WTC11 (cell line): ENCODE results near the gene KRT7.

Source experiments
- ATF1 ChIP-seq: sonication (generic); formaldehyde crosslinking; IDR thresholded peaks from 2 replicates; pipeline ENCODE4 v1.8.1; 2023; ENCODE audit warnings: mild to moderate bottlenecking, moderate library complexity, missing genetic modification reagents
- FOXK1 ChIP-seq: sonication (generic); formaldehyde crosslinking; IDR thresholded peaks from 2 replicates; pipeline ENCODE4 v1.8.0; 2022; ENCODE audit warnings: mild to moderate bottlenecking, moderate library complexity, missing genetic modification reagents
- RELA ChIP-seq: sonication (generic); formaldehyde crosslinking; IDR thresholded peaks from 2 replicates; pipeline ENCODE4 v1.8.1; 2022; ENCODE audit warnings: missing genetic modification reagents, mild to moderate bottlenecking, borderline replicate concordance
- ZBTB21 ChIP-seq: sonication (generic); formaldehyde crosslinking; IDR thresholded peaks from 2 replicates; pipeline ENCODE4 v1.8.1; 2023; ENCODE audit warnings: mild to moderate bottlenecking, missing genetic modification reagents, borderline replicate concordance
- ZNF396 ChIP-seq: fragments of 250-450 bp; sonication (Bioruptor Pico); IDR thresholded peaks from 2 replicates; pipeline ENCODE4 v1.8.0; 2021; ENCODE audit warnings: mild to moderate bottlenecking, moderate library complexity, borderline replicate concordance
- TF ChIP-seq, protein P1 (sequence below): fragments of 200-600 bp; IDR thresholded peaks from 2 replicates; pipeline ENCODE4 v1.8.0; 2022; ENCODE audit warnings: antibody characterized with exemption
- TF ChIP-seq, protein P2 (sequence below): sonication (generic); formaldehyde crosslinking; IDR thresholded peaks from 2 replicates; pipeline ENCODE4 v1.8.1; 2023; ENCODE audit warnings: mild to moderate bottlenecking, missing genetic modification reagents, moderate library complexity
- TF ChIP-seq, protein P3 (sequence below): sonication (generic); formaldehyde crosslinking; IDR thresholded peaks from 2 replicates; pipeline ENCODE4 v1.8.0; 2023; ENCODE audit warnings: missing genetic modification reagents
- TF ChIP-seq, protein P4 (sequence below): sonication (generic); formaldehyde crosslinking; IDR thresholded peaks from 2 replicates; pipeline ENCODE4 v1.8.1; 2022; ENCODE audit warnings: mild to moderate bottlenecking, moderate library complexity, missing genetic modification reagents
- TF ChIP-seq, protein P5 (sequence below): sonication (generic); formaldehyde crosslinking; IDR thresholded peaks from 2 replicates; pipeline ENCODE4 v1.8.0; 2022; ENCODE audit warnings: missing genetic modification reagents
- TF ChIP-seq, protein P6 (sequence below): sonication (generic); formaldehyde crosslinking; IDR thresholded peaks from 2 replicates; pipeline ENCODE4 v1.8.0; 2022; ENCODE audit warnings: mild to moderate bottlenecking, missing genetic modification reagents
- TF ChIP-seq, protein P7 (sequence below): sonication (generic); formaldehyde crosslinking; IDR thresholded peaks from 2 replicates; pipeline ENCODE4 v1.8.0; 2022; ENCODE audit warnings: mild to moderate bottlenecking, missing genetic modification reagents

GRCh38 chr12:52204931-52205505, 28.0 kb upstream of the KRT7 start:
- TF ChIP-seq ZBTB21 (CRISPR knock-in tag) (no peak), ATF1 (CRISPR knock-in tag) (no peak), RELA (CRISPR knock-in tag) (no peak), ZNF396 (CRISPR knock-in tag) (no peak), FOXK1 (CRISPR knock-in tag) (no peak)
- TF ChIP-seq, protein P1, sequence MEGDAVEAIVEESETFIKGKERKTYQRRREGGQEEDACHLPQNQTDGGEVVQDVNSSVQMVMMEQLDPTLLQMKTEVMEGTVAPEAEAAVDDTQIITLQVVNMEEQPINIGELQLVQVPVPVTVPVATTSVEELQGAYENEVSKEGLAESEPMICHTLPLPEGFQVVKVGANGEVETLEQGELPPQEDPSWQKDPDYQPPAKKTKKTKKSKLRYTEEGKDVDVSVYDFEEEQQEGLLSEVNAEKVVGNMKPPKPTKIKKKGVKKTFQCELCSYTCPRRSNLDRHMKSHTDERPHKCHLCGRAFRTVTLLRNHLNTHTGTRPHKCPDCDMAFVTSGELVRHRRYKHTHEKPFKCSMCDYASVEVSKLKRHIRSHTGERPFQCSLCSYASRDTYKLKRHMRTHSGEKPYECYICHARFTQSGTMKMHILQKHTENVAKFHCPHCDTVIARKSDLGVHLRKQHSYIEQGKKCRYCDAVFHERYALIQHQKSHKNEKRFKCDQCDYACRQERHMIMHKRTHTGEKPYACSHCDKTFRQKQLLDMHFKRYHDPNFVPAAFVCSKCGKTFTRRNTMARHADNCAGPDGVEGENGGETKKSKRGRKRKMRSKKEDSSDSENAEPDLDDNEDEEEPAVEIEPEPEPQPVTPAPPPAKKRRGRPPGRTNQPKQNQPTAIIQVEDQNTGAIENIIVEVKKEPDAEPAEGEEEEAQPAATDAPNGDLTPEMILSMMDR = no peak
- TF ChIP-seq, protein P2, sequence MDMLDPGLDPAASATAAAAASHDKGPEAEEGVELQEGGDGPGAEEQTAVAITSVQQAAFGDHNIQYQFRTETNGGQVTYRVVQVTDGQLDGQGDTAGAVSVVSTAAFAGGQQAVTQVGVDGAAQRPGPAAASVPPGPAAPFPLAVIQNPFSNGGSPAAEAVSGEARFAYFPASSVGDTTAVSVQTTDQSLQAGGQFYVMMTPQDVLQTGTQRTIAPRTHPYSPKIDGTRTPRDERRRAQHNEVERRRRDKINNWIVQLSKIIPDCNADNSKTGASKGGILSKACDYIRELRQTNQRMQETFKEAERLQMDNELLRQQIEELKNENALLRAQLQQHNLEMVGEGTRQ (CRISPR knock-in tag) = no peak
- TF ChIP-seq, protein P3, sequence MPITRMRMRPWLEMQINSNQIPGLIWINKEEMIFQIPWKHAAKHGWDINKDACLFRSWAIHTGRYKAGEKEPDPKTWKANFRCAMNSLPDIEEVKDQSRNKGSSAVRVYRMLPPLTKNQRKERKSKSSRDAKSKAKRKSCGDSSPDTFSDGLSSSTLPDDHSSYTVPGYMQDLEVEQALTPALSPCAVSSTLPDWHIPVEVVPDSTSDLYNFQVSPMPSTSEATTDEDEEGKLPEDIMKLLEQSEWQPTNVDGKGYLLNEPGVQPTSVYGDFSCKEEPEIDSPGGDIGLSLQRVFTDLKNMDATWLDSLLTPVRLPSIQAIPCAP (CRISPR knock-in tag) = no peak
- TF ChIP-seq, protein P4, sequence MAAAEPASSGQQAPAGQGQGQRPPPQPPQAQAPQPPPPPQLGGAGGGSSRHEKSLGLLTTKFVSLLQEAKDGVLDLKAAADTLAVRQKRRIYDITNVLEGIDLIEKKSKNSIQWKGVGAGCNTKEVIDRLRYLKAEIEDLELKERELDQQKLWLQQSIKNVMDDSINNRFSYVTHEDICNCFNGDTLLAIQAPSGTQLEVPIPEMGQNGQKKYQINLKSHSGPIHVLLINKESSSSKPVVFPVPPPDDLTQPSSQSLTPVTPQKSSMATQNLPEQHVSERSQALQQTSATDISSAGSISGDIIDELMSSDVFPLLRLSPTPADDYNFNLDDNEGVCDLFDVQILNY (CRISPR knock-in tag) = no peak
- TF ChIP-seq, protein P5, sequence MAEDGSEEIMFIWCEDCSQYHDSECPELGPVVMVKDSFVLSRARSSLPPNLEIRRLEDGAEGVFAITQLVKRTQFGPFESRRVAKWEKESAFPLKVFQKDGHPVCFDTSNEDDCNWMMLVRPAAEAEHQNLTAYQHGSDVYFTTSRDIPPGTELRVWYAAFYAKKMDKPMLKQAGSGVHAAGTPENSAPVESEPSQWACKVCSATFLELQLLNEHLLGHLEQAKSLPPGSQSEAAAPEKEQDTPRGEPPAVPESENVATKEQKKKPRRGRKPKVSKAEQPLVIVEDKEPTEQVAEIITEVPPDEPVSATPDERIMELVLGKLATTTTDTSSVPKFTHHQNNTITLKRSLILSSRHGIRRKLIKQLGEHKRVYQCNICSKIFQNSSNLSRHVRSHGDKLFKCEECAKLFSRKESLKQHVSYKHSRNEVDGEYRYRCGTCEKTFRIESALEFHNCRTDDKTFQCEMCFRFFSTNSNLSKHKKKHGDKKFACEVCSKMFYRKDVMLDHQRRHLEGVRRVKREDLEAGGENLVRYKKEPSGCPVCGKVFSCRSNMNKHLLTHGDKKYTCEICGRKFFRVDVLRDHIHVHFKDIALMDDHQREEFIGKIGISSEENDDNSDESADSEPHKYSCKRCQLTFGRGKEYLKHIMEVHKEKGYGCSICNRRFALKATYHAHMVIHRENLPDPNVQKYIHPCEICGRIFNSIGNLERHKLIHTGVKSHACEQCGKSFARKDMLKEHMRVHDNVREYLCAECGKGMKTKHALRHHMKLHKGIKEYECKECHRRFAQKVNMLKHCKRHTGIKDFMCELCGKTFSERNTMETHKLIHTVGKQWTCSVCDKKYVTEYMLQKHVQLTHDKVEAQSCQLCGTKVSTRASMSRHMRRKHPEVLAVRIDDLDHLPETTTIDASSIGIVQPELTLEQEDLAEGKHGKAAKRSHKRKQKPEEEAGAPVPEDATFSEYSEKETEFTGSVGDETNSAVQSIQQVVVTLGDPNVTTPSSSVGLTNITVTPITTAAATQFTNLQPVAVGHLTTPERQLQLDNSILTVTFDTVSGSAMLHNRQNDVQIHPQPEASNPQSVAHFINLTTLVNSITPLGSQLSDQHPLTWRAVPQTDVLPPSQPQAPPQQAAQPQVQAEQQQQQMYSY (CRISPR knock-in tag) = no peak
- TF ChIP-seq, protein P6, sequence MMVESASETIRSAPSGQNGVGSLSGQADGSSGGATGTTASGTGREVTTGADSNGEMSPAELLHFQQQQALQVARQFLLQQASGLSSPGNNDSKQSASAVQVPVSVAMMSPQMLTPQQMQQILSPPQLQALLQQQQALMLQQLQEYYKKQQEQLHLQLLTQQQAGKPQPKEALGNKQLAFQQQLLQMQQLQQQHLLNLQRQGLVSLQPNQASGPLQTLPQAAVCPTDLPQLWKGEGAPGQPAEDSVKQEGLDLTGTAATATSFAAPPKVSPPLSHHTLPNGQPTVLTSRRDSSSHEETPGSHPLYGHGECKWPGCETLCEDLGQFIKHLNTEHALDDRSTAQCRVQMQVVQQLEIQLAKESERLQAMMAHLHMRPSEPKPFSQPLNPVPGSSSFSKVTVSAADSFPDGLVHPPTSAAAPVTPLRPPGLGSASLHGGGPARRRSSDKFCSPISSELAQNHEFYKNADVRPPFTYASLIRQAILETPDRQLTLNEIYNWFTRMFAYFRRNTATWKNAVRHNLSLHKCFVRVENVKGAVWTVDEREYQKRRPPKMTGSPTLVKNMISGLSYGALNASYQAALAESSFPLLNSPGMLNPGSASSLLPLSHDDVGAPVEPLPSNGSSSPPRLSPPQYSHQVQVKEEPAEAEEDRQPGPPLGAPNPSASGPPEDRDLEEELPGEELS (CRISPR knock-in tag) = no peak
- TF ChIP-seq, protein P7, sequence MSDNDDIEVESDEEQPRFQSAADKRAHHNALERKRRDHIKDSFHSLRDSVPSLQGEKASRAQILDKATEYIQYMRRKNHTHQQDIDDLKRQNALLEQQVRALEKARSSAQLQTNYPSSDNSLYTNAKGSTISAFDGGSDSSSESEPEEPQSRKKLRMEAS (CRISPR knock-in tag) = no peak
